GM10266 (cell line): Measurements from ENCODE around the gene IZUMO2.
"Not testable (repeated sequence)": the region's sequence is repeated elsewhere in the genome, so short reads cannot be mapped to it uniquely, and the experiment has no call there.

Source experiments
- DNase-seq: peaks from one replicate; pipeline ENCODE4 v3.0.0; 2012; ENCODE audit errors: extremely low spot score

Gene IZUMO2

DNA sequence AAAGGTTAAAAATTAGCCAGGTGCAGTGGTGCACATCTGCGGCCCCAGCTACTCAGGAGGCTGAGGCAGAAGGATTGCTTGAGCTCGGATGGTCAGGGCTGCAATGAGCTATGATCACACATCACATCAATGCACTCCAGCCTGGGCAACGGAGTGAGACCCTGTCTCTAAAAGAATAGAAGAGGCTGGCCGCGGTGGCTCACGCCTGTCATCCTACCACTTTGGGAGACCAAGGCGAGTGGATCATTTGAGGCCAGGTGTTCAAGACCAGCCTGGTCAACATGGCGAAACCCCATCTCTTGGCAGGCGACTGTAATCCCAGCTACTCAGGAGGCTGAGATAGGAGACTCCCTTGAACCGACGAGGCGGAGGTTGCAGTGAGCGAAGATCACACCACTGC lies 59.7 kb downstream of the IZUMO2 start:
- not testable (repeated sequence) for DNase-seq
